Measurements from ENCODE around the gene MRPL18. TPM values are rescaled to one million over a fixed set of nuclear protein-coding genes. Genes with fewer than 3 reads are reported as not detected.

MRPL18 gene
- total RNA-seq, 4 donors from 2014 or later, result 25.1 to 58.5 (median 35.7) TPM

DNA sequence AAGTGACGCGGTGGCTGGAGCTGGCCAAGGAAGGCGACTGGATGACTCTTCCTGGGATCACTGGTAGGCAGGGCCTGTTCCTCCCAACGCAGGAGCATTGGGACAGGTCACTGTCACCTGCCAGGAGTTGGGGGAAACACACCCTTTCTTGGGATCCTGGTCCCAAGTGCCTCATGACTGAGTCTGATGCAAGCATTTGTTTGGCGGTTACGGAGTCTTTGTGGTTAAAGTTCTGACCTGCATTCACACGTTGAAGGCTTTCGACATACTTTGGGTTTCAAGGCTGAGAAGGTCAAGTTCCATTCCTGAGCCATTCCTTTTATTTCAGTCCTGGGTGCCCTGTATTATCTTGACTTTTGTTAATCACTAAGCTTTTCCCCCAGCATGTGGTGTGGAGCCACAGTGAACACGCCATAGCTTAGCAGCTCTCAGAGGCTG is 15.8 kb downstream of the MRPL18 start:
- TF ChIP-seq POLR2A (IDR thresholded peaks at IDR 0.05) (no peak), CTCF (IDR thresholded peaks at IDR 0.05) (no peak)
- H3K4me3 ChIP-seq, result no peak overlapping the region
- no peaks in the 10 kb centered on the region for H3K4me1 ChIP-seq
- no peaks in the 10 kb centered on the region for H3K36me3 ChIP-seq
- H3K9me3 ChIP-seq, result no peaks in the 10 kb centered on the region
- DNase-seq, result no peak
- no peaks in the 10 kb centered on the region for H3K27me3 ChIP-seq
- H3K27ac ChIP-seq, result no peak overlapping the region

DNA sequence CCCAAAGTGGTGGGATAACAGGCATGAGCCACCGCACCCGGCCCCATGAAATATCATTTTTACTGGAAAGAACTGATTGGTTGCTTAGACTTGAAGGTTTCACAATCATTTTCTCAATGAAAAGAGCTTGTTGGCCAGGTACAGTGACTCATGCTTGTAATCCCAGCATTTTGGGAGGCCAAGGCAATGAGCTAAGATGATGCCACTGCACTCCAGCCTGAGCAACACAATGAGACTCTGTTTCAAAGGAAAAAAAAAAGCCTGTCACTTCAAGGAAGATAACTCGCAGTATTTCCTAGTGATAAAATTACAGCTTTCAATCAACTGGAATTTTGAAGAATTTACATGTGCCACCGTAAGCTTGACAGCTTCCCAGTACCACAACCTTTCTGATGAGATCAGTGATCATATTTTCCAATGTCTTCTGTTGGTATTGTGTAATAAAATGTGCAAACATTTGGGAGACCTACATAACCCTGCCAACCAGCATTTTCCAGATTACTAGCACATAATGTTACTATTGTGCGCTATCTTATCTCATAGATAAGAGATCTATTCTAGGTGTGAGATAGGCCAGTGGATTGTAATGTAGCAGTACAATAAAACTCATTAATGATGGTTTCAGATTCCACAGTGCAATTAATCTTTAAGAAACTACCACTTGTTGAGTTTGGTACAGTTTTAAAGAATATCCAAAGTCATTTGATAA is 17.0 kb downstream of the MRPL18 start:
- Histone ChIP-seq H3K27ac (no peak overlapping the region), H3K4me1 (no peaks in the 10 kb centered on the region)

GRCh38 chr6:159808647-159809046 is 18.4 kb downstream of the MRPL18 start:
- Histone ChIP-seq H3K36me3 (no peaks in the 10 kb centered on the region), H3K27ac (no peak overlapping the region), H3K27me3 (no peaks in the 10 kb centered on the region), H3K4me1 (no peaks in the 10 kb centered on the region), H3K4me3 (no peak overlapping the region), H3K9me3 (no peaks in the 10 kb centered on the region)
- DNase-seq, result peak in 1 of 3 donors; percentile 19
- no peak for TF ChIP-seq CTCF (IDR thresholded peaks at IDR 0.05)
- TF ChIP-seq POLR2A (IDR thresholded peaks at IDR 0.05), result no peak

More for the DNA sequence above, 17.0 kb downstream of the MRPL18 start:
- H3K36me3 ChIP-seq, result no peaks in the 10 kb centered on the region
- peak in 1 of 3 donors; percentile 22 for DNase-seq
- TF ChIP-seq POLR2A (IDR thresholded peaks at IDR 0.05), result no peak
- no peak for TF ChIP-seq CTCF (IDR thresholded peaks at IDR 0.05)
- no peak overlapping the region for H3K4me3 ChIP-seq
- H3K27me3 ChIP-seq, result no peaks in the 10 kb centered on the region
- H3K9me3 ChIP-seq, result no peaks in the 10 kb centered on the region

DNA sequence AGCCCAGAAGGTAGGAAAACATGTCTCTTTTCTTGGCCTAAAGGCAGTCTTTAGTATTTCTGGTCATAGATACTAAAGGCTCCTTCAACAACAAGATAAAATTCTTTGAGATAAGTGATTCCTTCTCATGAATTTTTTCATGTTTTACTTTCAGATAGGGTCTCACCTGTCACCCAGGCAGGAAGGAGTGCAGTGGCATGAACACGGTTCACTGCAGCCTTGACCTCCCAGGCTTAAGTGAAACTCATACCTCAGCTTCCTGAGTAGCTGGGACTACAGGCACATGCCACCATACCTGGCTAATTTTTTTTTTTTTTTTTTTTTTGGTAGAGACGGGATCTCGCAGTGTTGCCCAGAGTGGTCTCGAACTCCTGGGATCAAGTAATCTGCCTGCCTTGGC is 18.9 kb downstream of the MRPL18 start:
- Histone ChIP-seq H3K4me1 (no peaks in the 10 kb centered on the region), H3K27me3 (no peaks in the 10 kb centered on the region), H3K27ac (no peak overlapping the region), H3K4me3 (no peak overlapping the region), H3K9me3 (no peaks in the 10 kb centered on the region), H3K36me3 (no peaks in the 10 kb centered on the region)
- no peak for DNase-seq
- no peak for TF ChIP-seq POLR2A (IDR thresholded peaks at IDR 0.05)
- TF ChIP-seq CTCF (IDR thresholded peaks at IDR 0.05), result no peak

- no peaks in the 10 kb centered on the region for H3K4me1 ChIP-seq
- no peaks in the 10 kb centered on the region for H3K27me3 ChIP-seq
- DNase-seq, result peak in 1 of 3 donors; percentile 13
Measured at GRCh38 chr6:159813781-159814180, 23.5 kb downstream of the MRPL18 start.

More at GRCh38 chr6:159813781-159814180, 23.5 kb downstream of the MRPL18 start:
- Histone ChIP-seq H3K27ac (no peak overlapping the region), H3K36me3 (no peaks in the 10 kb centered on the region), H3K9me3 (no peaks in the 10 kb centered on the region), H3K4me3 (no peak overlapping the region)
- TF ChIP-seq CTCF (IDR thresholded peaks at IDR 0.05) (no peak), POLR2A (IDR thresholded peaks at IDR 0.05) (no peak)
